HEK293 (cell line): ENCODE measurements around the gene ZNF76.

Experiments
- CTCF ChIA-PET: fragments of 350-600 bp; formaldehyde crosslinking; extraction: SDS; loops from one replicate; lab custom pipeline; 2021; ENCODE audit warnings: antibody characterized with exemption; lab: Yijun Ruan, JAX
- POLR2A ChIA-PET: fragments of 300-600 bp; formaldehyde crosslinking; extraction: SDS; loops from one replicate; lab custom pipeline; 2020; ENCODE audit warnings: antibody characterized with exemption, inconsistent platforms; lab: Yijun Ruan, JAX
- H3K27ac ChIP-seq: fragments of 200-500 bp; sonication (Bioruptor generic); 2 replicates; pipeline ENCODE4 v1.5.1; 2014; ENCODE audit warnings: low read depth, low read length, control low read depth, inconsistent platforms; ENCODE audit errors: extremely low read depth
- H3K36me3 ChIP-seq, 2 experiments: fragments of 200-500 bp in 1 of 2; sonication (Bioruptor generic) in 1 of 2; 1 replicate in 1 of 2; 2 replicates in 1 of 2; pipeline ENCODE4 v1.5.1; 2014 to 2017; ENCODE audit warnings: inconsistent platforms in 2 of 2, low read length in 2 of 2; ENCODE audit not compliant: control insufficient read depth in 2 of 2, insufficient read depth in 1 of 2
- H3K4me1 ChIP-seq: fragments of 200-500 bp; sonication (Bioruptor generic); 2 replicates; pipeline ENCODE4 v1.5.1; 2014; ENCODE audit warnings: mild to moderate bottlenecking, low read length, inconsistent platforms; ENCODE audit not compliant: control insufficient read depth, insufficient read depth
- H3K4me3 ChIP-seq: 2 replicates; pipeline ENCODE4 v1.5.1; 2011; ENCODE audit warnings: low read depth, mild to moderate bottlenecking, control low read depth, low read length, moderate library complexity
- H3K9me3 ChIP-seq: fragments of 200-500 bp; sonication (Bioruptor generic); 2 replicates; pipeline ENCODE4 v1.5.1; 2014; ENCODE audit warnings: low read depth, low read length, inconsistent platforms; ENCODE audit not compliant: control insufficient read depth, insufficient read depth
- GLI2 ChIP-seq: fragments of 450-650 bp; formaldehyde crosslinking; IDR thresholded peaks from 2 replicates; pipeline ENCODE4; 2017; ENCODE audit warnings: missing biosample characterization, missing genetic modification characterization, low read depth, borderline replicate concordance
- HOXA7 ChIP-seq: sonication (generic); formaldehyde crosslinking; IDR thresholded peaks from 2 replicates; pipeline ENCODE4 v1.8.1; 2022; ENCODE audit warnings: missing genetic modification reagents, borderline replicate concordance
- IKZF3 ChIP-seq: fragments of 450-650 bp; IDR thresholded peaks from 2 replicates; pipeline ENCODE4 v1.5.0; 2018; ENCODE audit warnings: missing biosample characterization, mild to moderate bottlenecking, missing genetic modification characterization, moderate library complexity
- KLF8 ChIP-seq: fragments of 450-650 bp; formaldehyde crosslinking; IDR thresholded peaks from 2 replicates; pipeline ENCODE4 v1.5.1; 2016; ENCODE audit warnings: missing biosample characterization, missing genetic modification characterization
- PBX3 ChIP-seq: sonication (generic); formaldehyde crosslinking; IDR thresholded peaks from 2 replicates; pipeline ENCODE4 v1.8.1; 2022; ENCODE audit warnings: mild to moderate bottlenecking, moderate library complexity, missing genetic modification reagents
- SP2 ChIP-seq: fragments of 450-650 bp; formaldehyde crosslinking; IDR thresholded peaks from 2 replicates; pipeline ENCODE4 v1.5.1; 2016; ENCODE audit warnings: missing biosample characterization, missing genetic modification characterization
- ZBTB17 ChIP-seq: fragments of 450-650 bp; formaldehyde crosslinking; IDR thresholded peaks from 2 replicates; pipeline ENCODE4 v1.5.1; 2016; ENCODE audit warnings: missing biosample characterization, missing genetic modification characterization
- ZBTB20 ChIP-seq: fragments of 450-650 bp; formaldehyde crosslinking; IDR thresholded peaks from 2 replicates; pipeline ENCODE4 v1.5.1; 2016; ENCODE audit warnings: missing biosample characterization, missing genetic modification characterization
- ZBTB26 ChIP-seq: fragments of 450-650 bp; formaldehyde crosslinking; optimal IDR thresholded peaks from 2 replicates; pipeline ENCODE3; 2016; ENCODE audit warnings: missing biosample characterization, mild to moderate bottlenecking, missing genetic modification characterization
- ZBTB8A ChIP-seq: fragments of 450-650 bp; formaldehyde crosslinking; IDR thresholded peaks from 2 replicates; pipeline ENCODE4 v1.5.1; 2016; ENCODE audit warnings: missing biosample characterization, missing genetic modification characterization
- ZNF132 ChIP-seq: fragments of 450-650 bp; formaldehyde crosslinking; IDR thresholded peaks from 2 replicates; pipeline ENCODE4 v1.5.1; 2017; ENCODE audit warnings: missing biosample characterization, missing genetic modification characterization, borderline replicate concordance
- ZNF335 ChIP-seq: fragments of 450-650 bp; formaldehyde crosslinking; conservative IDR thresholded peaks from 2 replicates; pipeline ENCODE4 v1.5.1; 2016; ENCODE audit warnings: missing biosample characterization, missing genetic modification characterization
- ZNF366 ChIP-seq: fragments of 450-650 bp; formaldehyde crosslinking; conservative IDR thresholded peaks from 2 replicates; pipeline ENCODE4 v1.5.1; 2016; ENCODE audit warnings: missing biosample characterization, missing genetic modification characterization
- ZNF518A ChIP-seq: fragments of 450-650 bp; formaldehyde crosslinking; conservative IDR thresholded peaks from 2 replicates; pipeline ENCODE4 v1.5.1; 2016; ENCODE audit warnings: low read depth, missing biosample characterization, missing genetic modification characterization
- ZNF561 ChIP-seq: fragments of 450-650 bp; IDR thresholded peaks from 2 replicates; pipeline ENCODE4 v1.5.1; 2018; ENCODE audit warnings: missing biosample characterization, missing genetic modification characterization, borderline replicate concordance
- ZNF580 ChIP-seq: fragments of 450-650 bp; formaldehyde crosslinking; IDR thresholded peaks from 2 replicates; pipeline ENCODE4 v1.5.1; 2016; ENCODE audit warnings: missing biosample characterization, missing genetic modification characterization
- ZNF596 ChIP-seq: fragments of 450-650 bp; IDR thresholded peaks from 2 replicates; pipeline ENCODE4 v1.5.0; 2018; ENCODE audit warnings: missing biosample characterization, mild to moderate bottlenecking, missing genetic modification characterization, moderate library complexity
- ZNF626 ChIP-seq: fragments of 450-650 bp; sonication (Bioruptor Pico); formaldehyde crosslinking; IDR thresholded peaks from 2 replicates; pipeline ENCODE4 v1.5.1; 2018; ENCODE audit warnings: missing biosample characterization, missing genetic modification characterization, inconsistent platforms
- ZNF777 ChIP-seq: fragments of 450-650 bp; formaldehyde crosslinking; IDR thresholded peaks from 2 replicates; pipeline ENCODE4 v1.5.1; 2017; ENCODE audit warnings: missing biosample characterization, missing genetic modification characterization, borderline replicate concordance
- ZNF837 ChIP-seq: fragments of 450-650 bp; formaldehyde crosslinking; IDR thresholded peaks from 2 replicates; pipeline ENCODE4 v1.5.1; 2016; ENCODE audit warnings: missing biosample characterization, missing genetic modification characterization
- ZSCAN16 ChIP-seq: fragments of 450-650 bp; formaldehyde crosslinking; IDR thresholded peaks from 2 replicates; pipeline ENCODE4 v1.5.1; 2016; ENCODE audit warnings: missing biosample characterization, missing genetic modification characterization
- ZSCAN23 ChIP-seq: fragments of 450-650 bp; formaldehyde crosslinking; IDR thresholded peaks from 2 replicates; pipeline ENCODE4 v1.5.1; 2016; ENCODE audit warnings: missing biosample characterization, missing genetic modification characterization

ZNF76 gene

GRCh38 chr6:35259194-35259947 lies at the start of gene ZNF76 (continued):
- TF ChIP-seq HOXA7 (CRISPR knock-in tag), result no peak
- TF ChIP-seq ZNF561 (tag by site-specific recombination), result peak; percentile 95

GRCh38 chr6:35213298-35213791 lies 46.2 kb upstream of the ZNF76 start:
- H3K9me3 ChIP-seq, result no peaks in the 10 kb centered on the region
- no peak overlapping the region for H3K27ac ChIP-seq
- TF ChIP-seq ZNF777 (0 out of 2 replicates have a peak, but pooled peaks have one; percentile 10), ZSCAN16 (no peak)
- TF ChIP-seq, all 188 proteins: peak for 1
- Histone ChIP-seq H3K4me3 (peak overlapping the region; percentile 47), H3K4me1 (peaks cover 25% of the 10 kb centered on the region), H3K36me3 (no peaks in the 10 kb centered on the region)
- ChIA-PET POLR2A (interaction anchor here (0.6 to 1.1 kb wide), 4 partner anchors 26 to 89 kb away, joined by 3 to 5 read pairs (median 4); partner anchors contain the start of gene ZNF76), CTCF (interaction anchor here (0.8 to 16.5 kb wide), 4 partner anchors 8 to 67 kb away, joined by 3 to 158 read pairs (median 16); no protein-coding TSS in a partner anchor)

- no peaks in the 10 kb centered on the region for H3K36me3 ChIP-seq
- ChIA-PET POLR2A (interaction anchor here (0.6 to 1.1 kb wide), 5 partner anchors 15 to 89 kb away, joined by 3 to 5 read pairs (median 4); partner anchors contain the start of gene ZNF76), CTCF (interaction anchor here (0.8 to 16.5 kb wide), 3 partner anchors 9 to 67 kb away, joined by 4 to 158 read pairs (median 28); no protein-coding TSS in a partner anchor)
- H3K9me3 ChIP-seq, result no peaks in the 10 kb centered on the region
- peaks cover 29% of the 10 kb centered on the region for H3K4me1 ChIP-seq
- H3K4me3 ChIP-seq, result peak within 1 kb of the TSS; percentile 47
- H3K27ac ChIP-seq, result no peak within 1 kb of the TSS; the same call in 1 of the 2 replicates
- TF ChIP-seq ZNF626 (tag by site-specific recombination), result no peak
- TF ChIP-seq GLI2 (tag by site-specific recombination), result no peak
- peak; percentile 37; the same call in 1 of the 2 replicates for TF ChIP-seq ZBTB20 (tag by site-specific recombination)
- TF ChIP-seq ZNF837, result no peak
- TF ChIP-seq ZNF132 (tag by site-specific recombination), result no peak
- peak; percentile 56 for TF ChIP-seq PBX3 (CRISPR knock-in tag)
- TF ChIP-seq ZNF518A (tag by site-specific recombination), result no peak
- peak; percentile 63; the same call in 1 of the 2 replicates for TF ChIP-seq ZBTB8A (tag by site-specific recombination)
- TF ChIP-seq IKZF3 (tag by site-specific recombination), result peak; percentile 64
- peak; percentile 62 for TF ChIP-seq ZNF366 (tag by site-specific recombination)
- peak; percentile 61 for TF ChIP-seq ZNF335 (tag by site-specific recombination)
- TF ChIP-seq ZBTB26 (tag by site-specific recombination), result peak; percentile 75
- peak; percentile 44; the same call in 1 of the 2 replicates for TF ChIP-seq SP2 (tag by site-specific recombination)
- TF ChIP-seq ZNF596 (tag by site-specific recombination), result peak; percentile 24; the same call in 1 of the 2 replicates
- peak; percentile 42; the same call in 1 of the 2 replicates for TF ChIP-seq KLF8 (tag by site-specific recombination)
- no peak for TF ChIP-seq ZNF580
- TF ChIP-seq ZSCAN23 (tag by site-specific recombination), result no peak
- peak; percentile 26; the same call in 1 of the 2 replicates for TF ChIP-seq ZBTB17
Observed at GRCh38 chr6:35213824-35214756, 45.4 kb upstream of the ZNF76 start, which contains the start of gene SCUBE3. TSS of gene SCUBE3 (plus strand) at chr6:35213956. CDS start at chr6:35214419, 463 bp downstream.
